ENCODE data around the gene PNCK.

Gene PNCK

DNA sequence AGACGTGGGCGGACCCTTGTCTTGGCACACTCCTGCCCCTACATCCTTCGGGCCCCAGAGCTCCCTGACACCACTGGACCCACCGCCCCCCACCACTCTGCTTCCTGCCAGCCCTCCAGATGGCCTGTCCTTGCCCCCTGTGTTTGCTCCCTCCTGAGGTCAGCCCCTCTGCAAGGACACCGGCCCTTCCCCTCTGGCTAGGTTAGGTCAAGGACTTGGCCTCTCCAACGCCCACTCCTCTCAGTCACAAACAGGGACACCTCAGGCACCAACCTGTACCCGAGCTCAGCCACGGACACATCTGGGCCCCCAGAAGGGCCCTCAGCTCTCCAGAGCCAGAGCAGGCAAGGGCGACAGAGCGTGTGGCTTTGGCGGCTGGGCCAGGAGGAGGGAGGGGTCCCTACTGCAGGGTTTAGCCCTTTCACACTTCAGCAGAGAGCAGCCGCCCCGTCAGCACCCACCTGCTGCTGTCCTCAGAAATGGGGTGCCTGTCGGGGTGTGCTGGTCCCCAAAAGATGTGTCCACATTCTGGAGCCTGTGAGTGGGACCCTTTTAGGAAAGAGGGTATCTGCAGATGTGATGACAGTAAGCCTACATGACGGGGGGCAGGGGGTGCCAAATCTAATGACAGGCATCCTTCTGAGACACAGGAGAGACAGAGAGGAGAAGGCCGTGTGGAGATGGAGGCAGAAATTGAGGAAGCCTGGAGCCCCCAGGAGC, 50.1 kb downstream of the PNCK start:
- DNase-seq (ENCODE audit: low read depth, low spot score): no peak
- no peak overlapping the region for H3K4me3 ChIP-seq (ENCODE audit: low read length)

DNA sequence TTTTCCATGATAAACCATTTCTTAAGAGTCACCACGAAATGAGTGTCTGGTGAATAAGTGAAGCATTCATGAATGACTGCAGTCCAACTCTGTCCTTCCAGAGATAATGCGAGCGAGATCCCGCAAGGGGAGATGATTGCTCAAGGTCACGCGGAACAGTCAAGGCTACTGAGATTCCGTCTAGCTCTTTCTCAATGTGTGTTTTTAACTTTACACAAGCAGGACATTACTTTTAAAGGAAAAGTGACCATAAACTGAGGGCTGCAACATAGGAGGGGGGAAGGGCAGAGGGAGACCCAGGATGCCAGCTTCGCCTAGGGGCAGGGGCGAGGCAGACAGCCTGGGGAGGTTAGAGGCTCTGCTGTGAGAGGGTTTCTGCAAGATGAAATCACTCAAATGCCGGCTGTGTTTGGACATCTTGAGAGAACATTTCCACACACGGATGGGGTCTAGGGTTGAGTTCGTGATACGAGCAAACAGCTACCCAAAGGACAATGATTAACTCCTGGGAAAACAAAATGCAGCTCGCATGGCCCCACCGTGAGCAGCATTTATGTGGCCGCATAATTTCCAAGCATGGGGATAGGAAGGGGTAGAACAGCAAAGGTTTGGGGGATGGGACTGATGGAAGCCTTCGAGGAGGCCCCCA, 50.8 kb downstream of the PNCK start:
- DNase-seq (ENCODE audit: low read depth, low spot score): no peak
- H3K4me3 ChIP-seq (ENCODE audit: low read length): no peak overlapping the region

DNA sequence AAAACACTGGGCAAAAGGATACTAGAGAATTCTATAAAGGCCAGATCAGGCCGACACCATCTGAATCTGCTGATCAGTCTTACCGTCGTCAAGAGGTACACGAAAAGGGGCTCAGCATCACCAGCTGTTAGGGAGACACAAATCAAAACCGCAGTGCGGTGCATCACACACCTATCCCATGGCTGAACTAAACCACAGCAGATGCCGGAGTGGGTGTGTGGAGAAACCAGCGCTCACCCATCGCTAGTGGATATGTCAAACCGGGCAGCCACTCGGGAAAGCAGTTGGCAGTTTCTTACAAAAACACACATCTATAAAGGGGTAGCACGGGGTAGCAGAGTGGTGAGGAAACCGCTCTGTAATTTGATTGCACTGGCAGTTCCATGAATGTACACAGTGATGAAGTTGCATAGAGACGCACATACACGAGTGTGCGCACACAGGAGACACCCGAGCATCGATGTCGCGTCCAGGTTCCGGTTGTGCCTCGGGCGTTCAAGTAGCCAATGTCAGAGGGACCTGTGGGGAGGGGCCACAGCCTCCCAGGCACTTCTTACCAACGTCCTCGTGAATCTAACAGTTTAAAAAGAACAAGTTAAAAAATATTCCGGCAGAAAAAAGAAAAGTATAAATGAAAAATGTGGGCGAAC, 51.5 kb downstream of the PNCK start:
- no peak for DNase-seq (ENCODE audit: low read depth, low spot score)

DNA sequence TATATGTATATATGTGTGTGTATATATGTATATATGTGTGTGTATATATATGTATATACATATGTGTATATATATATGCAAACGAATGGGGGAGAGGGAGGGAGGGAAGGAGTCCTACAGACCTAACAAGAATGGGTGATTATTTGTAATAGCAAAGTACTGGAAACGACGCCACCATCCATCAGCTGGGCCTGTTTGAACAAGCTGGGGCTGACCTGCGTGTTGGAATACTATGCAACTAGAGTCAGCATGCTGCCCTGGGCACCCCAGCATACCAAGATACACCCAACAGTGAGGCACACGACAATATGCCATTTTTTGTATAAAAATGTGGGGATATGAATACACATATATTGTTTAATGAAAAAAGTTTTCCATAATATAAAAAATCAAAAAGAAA, 53.0 kb downstream of the PNCK start:
- H3K4me3 ChIP-seq (ENCODE audit: low read length): no peak overlapping the region
- no peak for DNase-seq (ENCODE audit: low read depth, low spot score)

More for the DNA sequence above, 51.5 kb downstream of the PNCK start:
- no peak overlapping the region for H3K4me3 ChIP-seq (ENCODE audit: low read length)

Data from Jurkat, Clone E6-1 (cell line).